Activated CD4-positive, CD25-positive, alpha-beta regulatory T cell (primary cell): ENCODE data around the gene CBX7.

Experiments
- DNase-seq, 4 experiments: peaks; one replicate each; lab custom pipeline; 2025; lab: John Stamatoyannopoulos, UW

Gene CBX7

GRCh38 chr22:39152511-39153219, at the start of gene CBX7:
Gene CBX7 (minus strand): TSS chr22:39152680. CDS start chr22:39152444, 236 bp downstream.
- peak; percentile 89 to 94 (median 90) for DNase-seq

GRCh38 chr22:39197578-39197977, 45.1 kb upstream of the CBX7 start:
- DNase-seq, result no peak

GRCh38 chr22:39194098-39194497, 41.6 kb upstream of the CBX7 start:
- no peak for DNase-seq

GRCh38 chr22:39188809-39189208, 36.3 kb upstream of the CBX7 start:
- DNase-seq, result no peak

- DNase-seq, result no peak
Measured at GRCh38 chr22:39185601-39186012, 33.1 kb upstream of the CBX7 start.

GRCh38 chr22:39184586-39185577, 32.4 kb upstream of the CBX7 start:
- no peak for DNase-seq

- DNase-seq, result no peak
Measured at GRCh38 chr22:39183991-39184585, 31.6 kb upstream of the CBX7 start.

GRCh38 chr22:39182478-39183030, 30.1 kb upstream of the CBX7 start:
- no peak for DNase-seq

- DNase-seq, result no peak
Measured at GRCh38 chr22:39181778-39182177, 29.3 kb upstream of the CBX7 start.

GRCh38 chr22:39181356-39181755, 28.9 kb upstream of the CBX7 start:
- no peak for DNase-seq

- DNase-seq, result no peak
Measured at GRCh38 chr22:39179841-39180335, 27.4 kb upstream of the CBX7 start.

- no peak for DNase-seq
Measured at GRCh38 chr22:39179401-39179827, 26.9 kb upstream of the CBX7 start.

GRCh38 chr22:39178206-39179111, 26.0 kb upstream of the CBX7 start:
- DNase-seq, result no peak

GRCh38 chr22:39177791-39178190, 25.3 kb upstream of the CBX7 start:
- DNase-seq, result no peak

- DNase-seq, result no peak
Measured at GRCh38 chr22:39177456-39177775, 24.9 kb upstream of the CBX7 start.

- DNase-seq, result no peak
Measured at GRCh38 chr22:39176714-39177455, 24.4 kb upstream of the CBX7 start.

GRCh38 chr22:39176143-39176713, 23.7 kb upstream of the CBX7 start:
- DNase-seq, result no peak

GRCh38 chr22:39175353-39176142, 23.1 kb upstream of the CBX7 start:
- DNase-seq, result no peak
